ENCODE measurements around the gene TRIM69. TPM values are rescaled to one million over a fixed set of nuclear protein-coding genes. Genes with fewer than 3 reads are reported as not detected.

Gene TRIM69
- total and polyA plus RNA-seq, 2 experiments from 2014 or later: 4.3 to 7.0 TPM

DNA sequence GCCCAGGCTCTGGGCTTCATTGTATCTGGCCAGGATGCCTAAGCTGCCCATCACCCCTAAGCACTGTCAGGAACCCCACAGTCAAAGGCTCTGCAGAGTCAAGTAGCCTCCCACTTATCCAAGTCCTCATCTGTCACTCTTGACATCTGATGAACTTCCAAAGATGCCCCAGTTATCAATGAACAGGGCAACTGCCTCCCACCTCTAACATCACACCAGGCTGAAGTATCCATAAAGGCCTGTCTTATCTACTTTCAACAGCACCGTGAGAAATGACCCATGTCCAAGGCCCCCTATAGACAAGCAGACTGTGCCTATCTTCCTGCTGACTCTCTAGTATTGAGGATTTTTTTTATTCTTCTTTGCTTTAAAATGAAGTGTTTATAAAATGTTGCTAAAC is 56.4 kb downstream of the TRIM69 start:
- Histone ChIP-seq H3K9me2 (ENCODE audit: insufficient read depth) (no peaks in the 10 kb centered on the region), H3K79me2 (replicated peaks; ENCODE audit: insufficient read depth) (no peaks in the 10 kb centered on the region), H2AFZ (no peak overlapping the region), H3K4me2 (no peak overlapping the region), H3F3A (replicated peaks; ENCODE audit: low read depth) (no peaks in the 10 kb centered on the region), H3K36me3 (ENCODE audit: insufficient read depth) (no peaks in the 10 kb centered on the region), H3K4me3 (no peak overlapping the region), H3K27me3 (ENCODE audit: insufficient read depth) (no peaks in the 10 kb centered on the region), H3K27ac (ENCODE audit: low read depth) (no peak overlapping the region), H3K4me1 (ENCODE audit: insufficient read depth) (no peaks in the 10 kb centered on the region), H4K20me1 (replicated peaks; ENCODE audit: insufficient read depth) (no peaks in the 10 kb centered on the region)
- TF ChIP-seq NANOG (IDR thresholded peaks at IDR 0.05; ENCODE audit: borderline replicate concordance) (no peak), EZH2 (IDR thresholded peaks at IDR 0.05; ENCODE audit: low read depth, unreplicated experiment) (no peak), STAT1 (IDR thresholded peaks at IDR 0.05; ENCODE audit: unreplicated experiment) (no peak)
- TF ChIP-seq, protein P1, sequence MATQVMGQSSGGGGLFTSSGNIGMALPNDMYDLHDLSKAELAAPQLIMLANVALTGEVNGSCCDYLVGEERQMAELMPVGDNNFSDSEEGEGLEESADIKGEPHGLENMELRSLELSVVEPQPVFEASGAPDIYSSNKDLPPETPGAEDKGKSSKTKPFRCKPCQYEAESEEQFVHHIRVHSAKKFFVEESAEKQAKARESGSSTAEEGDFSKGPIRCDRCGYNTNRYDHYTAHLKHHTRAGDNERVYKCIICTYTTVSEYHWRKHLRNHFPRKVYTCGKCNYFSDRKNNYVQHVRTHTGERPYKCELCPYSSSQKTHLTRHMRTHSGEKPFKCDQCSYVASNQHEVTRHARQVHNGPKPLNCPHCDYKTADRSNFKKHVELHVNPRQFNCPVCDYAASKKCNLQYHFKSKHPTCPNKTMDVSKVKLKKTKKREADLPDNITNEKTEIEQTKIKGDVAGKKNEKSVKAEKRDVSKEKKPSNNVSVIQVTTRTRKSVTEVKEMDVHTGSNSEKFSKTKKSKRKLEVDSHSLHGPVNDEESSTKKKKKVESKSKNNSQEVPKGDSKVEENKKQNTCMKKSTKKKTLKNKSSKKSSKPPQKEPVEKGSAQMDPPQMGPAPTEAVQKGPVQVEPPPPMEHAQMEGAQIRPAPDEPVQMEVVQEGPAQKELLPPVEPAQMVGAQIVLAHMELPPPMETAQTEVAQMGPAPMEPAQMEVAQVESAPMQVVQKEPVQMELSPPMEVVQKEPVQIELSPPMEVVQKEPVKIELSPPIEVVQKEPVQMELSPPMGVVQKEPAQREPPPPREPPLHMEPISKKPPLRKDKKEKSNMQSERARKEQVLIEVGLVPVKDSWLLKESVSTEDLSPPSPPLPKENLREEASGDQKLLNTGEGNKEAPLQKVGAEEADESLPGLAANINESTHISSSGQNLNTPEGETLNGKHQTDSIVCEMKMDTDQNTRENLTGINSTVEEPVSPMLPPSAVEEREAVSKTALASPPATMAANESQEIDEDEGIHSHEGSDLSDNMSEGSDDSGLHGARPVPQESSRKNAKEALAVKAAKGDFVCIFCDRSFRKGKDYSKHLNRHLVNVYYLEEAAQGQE (IDR thresholded peaks at IDR 0.05; ENCODE audit: unreplicated experiment): no peak
- ATAC-seq (no peak), DNase-seq (ENCODE audit: low spot score) (no peak)
- H3K4me1 Mint-ChIP-seq: no peaks in the 10 kb centered on the region
- no peaks in the 10 kb centered on the region for H3K36me3 Mint-ChIP-seq (ENCODE audit: low read depth)
- no peak overlapping the region for H3K27ac Mint-ChIP-seq
- no peaks in the 10 kb centered on the region for H3K9me3 Mint-ChIP-seq
- no peak overlapping the region for H3K4me3 Mint-ChIP-seq
- no peaks in the 10 kb centered on the region for H3K27me3 Mint-ChIP-seq (ENCODE audit: insufficient read depth, low read depth, poor library complexity)

DNA sequence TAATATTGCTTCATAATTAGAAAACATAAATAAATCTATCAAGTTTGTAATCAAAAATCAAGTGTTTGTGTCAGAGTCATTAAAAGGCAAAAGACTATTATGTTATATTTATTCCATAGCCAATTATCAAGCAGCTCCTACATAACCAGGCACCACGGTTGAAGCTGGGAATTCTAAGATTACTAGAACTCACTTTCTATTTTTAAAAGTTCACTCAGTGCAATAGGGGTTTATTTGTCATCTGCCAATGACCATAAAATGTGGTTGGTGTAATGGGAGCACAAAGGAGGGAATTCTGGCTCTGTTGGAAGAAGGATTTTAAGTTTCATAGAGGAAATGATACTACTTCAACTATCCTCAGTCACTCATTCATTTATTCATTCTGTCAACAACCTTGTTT is 57.7 kb downstream of the TRIM69 start:
- no peak overlapping the region for H3K4me3 ChIP-seq
- H3F3A ChIP-seq (replicated peaks; ENCODE audit: low read depth): no peaks in the 10 kb centered on the region
- ATAC-seq: no peak
- no peaks in the 10 kb centered on the region for H3K36me3 ChIP-seq (ENCODE audit: insufficient read depth)
- no peaks in the 10 kb centered on the region for H3K9me2 ChIP-seq (ENCODE audit: insufficient read depth)
- H3K27me3 ChIP-seq (ENCODE audit: insufficient read depth): no peaks in the 10 kb centered on the region
- Mint-ChIP-seq H3K4me3 (no peak overlapping the region), H3K27me3 (ENCODE audit: insufficient read depth, low read depth, poor library complexity) (no peaks in the 10 kb centered on the region), H3K36me3 (ENCODE audit: low read depth) (no peaks in the 10 kb centered on the region), H3K4me1 (no peaks in the 10 kb centered on the region), H3K27ac (no peak overlapping the region), H3K9me3 (no peaks in the 10 kb centered on the region)
- DNase-seq (ENCODE audit: low spot score): no peak
- no peak overlapping the region for H3K27ac ChIP-seq (ENCODE audit: low read depth)
- no peaks in the 10 kb centered on the region for H3K4me1 ChIP-seq (ENCODE audit: insufficient read depth)
- no peaks in the 10 kb centered on the region for H4K20me1 ChIP-seq (replicated peaks; ENCODE audit: insufficient read depth)
- H3K4me2 ChIP-seq: no peak overlapping the region
- H2AFZ ChIP-seq: no peak overlapping the region
- H3K79me2 ChIP-seq (replicated peaks; ENCODE audit: insufficient read depth): no peaks in the 10 kb centered on the region
- TF ChIP-seq, protein P2, sequence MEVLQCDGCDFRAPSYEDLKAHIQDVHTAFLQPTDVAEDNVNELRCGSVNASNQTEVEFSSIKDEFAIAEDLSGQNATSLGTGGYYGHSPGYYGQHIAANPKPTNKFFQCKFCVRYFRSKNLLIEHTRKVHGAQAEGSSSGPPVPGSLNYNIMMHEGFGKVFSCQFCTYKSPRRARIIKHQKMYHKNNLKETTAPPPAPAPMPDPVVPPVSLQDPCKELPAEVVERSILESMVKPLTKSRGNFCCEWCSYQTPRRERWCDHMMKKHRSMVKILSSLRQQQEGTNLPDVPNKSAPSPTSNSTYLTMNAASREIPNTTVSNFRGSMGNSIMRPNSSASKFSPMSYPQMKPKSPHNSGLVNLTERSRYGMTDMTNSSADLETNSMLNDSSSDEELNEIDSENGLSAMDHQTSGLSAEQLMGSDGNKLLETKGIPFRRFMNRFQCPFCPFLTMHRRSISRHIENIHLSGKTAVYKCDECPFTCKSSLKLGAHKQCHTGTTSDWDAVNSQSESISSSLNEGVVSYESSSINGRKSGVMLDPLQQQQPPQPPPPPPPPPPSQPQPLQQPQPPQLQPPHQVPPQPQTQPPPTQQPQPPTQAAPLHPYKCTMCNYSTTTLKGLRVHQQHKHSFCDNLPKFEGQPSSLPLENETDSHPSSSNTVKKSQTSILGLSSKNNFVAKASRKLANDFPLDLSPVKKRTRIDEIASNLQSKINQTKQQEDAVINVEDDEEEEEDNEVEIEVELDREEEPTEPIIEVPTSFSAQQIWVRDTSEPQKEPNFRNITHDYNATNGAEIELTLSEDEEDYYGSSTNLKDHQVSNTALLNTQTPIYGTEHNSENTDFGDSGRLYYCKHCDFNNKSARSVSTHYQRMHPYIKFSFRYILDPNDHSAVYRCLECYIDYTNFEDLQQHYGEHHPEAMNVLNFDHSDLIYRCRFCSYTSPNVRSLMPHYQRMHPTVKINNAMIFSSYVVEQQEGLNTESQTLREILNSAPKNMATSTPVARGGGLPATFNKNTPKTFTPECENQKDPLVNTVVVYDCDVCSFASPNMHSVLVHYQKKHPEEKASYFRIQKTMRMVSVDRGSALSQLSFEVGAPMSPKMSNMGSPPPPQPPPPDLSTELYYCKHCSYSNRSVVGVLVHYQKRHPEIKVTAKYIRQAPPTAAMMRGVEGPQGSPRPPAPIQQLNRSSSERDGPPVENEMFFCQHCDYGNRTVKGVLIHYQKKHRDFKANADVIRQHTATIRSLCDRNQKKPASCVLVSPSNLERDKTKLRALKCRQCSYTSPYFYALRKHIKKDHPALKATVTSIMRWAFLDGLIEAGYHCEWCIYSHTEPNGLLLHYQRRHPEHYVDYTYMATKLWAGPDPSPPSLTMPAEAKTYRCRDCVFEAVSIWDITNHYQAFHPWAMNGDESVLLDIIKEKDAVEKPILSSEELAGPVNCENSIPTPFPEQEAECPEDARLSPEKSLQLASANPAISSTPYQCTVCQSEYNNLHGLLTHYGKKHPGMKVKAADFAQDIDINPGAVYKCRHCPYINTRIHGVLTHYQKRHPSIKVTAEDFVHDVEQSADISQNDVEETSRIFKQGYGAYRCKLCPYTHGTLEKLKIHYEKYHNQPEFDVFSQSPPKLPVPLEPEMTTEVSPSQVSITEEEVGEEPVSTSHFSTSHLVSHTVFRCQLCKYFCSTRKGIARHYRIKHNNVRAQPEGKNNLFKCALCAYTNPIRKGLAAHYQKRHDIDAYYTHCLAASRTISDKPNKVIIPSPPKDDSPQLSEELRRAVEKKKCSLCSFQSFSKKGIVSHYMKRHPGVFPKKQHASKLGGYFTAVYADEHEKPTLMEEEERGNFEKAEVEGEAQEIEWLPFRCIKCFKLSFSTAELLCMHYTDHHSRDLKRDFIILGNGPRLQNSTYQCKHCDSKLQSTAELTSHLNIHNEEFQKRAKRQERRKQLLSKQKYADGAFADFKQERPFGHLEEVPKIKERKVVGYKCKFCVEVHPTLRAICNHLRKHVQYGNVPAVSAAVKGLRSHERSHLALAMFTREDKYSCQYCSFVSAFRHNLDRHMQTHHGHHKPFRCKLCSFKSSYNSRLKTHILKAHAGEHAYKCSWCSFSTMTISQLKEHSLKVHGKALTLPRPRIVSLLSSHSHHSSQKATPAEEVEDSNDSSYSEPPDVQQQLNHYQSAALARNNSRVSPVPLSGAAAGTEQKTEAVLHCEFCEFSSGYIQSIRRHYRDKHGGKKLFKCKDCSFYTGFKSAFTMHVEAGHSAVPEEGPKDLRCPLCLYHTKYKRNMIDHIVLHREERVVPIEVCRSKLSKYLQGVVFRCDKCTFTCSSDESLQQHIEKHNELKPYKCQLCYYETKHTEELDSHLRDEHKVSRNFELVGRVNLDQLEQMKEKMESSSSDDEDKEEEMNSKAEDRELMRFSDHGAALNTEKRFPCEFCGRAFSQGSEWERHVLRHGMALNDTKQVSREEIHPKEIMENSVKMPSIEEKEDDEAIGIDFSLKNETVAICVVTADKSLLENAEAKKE (CRISPR knock-in tag; IDR thresholded peaks at IDR 0.05): no peak
- TF ChIP-seq NANOG (IDR thresholded peaks at IDR 0.05; ENCODE audit: borderline replicate concordance) (no peak), ZNF331 (CRISPR knock-in tag; IDR thresholded peaks at IDR 0.05; ENCODE audit: low read depth) (no peak), POLR2AphosphoS5 (IDR thresholded peaks at IDR 0.05; ENCODE audit: low read depth) (no peak), CREB1 (CRISPR knock-in tag; IDR thresholded peaks at IDR 0.05; ENCODE audit: low read depth) (no peak), EZH2phosphoT487 (IDR thresholded peaks at IDR 0.05; ENCODE audit: unreplicated experiment) (no peak), STAT1 (IDR thresholded peaks at IDR 0.05; ENCODE audit: unreplicated experiment) (no peak)
- TF ChIP-seq, protein P1 (IDR thresholded peaks at IDR 0.05; ENCODE audit: unreplicated experiment): no peak

All from GM23338 (cell line).